ENCODE results near the gene UXS1.

GRCh38 chr2:106107509-106108131 lies 86.5 kb downstream of the UXS1 start:
- TF ChIP-seq CTCF (IDR thresholded peaks at IDR 0.05) (no peak), POLR2A (IDR thresholded peaks at IDR 0.05) (no peak)
